ENCODE results near the gene UGT1A3.

Gene UGT1A3

DNA sequence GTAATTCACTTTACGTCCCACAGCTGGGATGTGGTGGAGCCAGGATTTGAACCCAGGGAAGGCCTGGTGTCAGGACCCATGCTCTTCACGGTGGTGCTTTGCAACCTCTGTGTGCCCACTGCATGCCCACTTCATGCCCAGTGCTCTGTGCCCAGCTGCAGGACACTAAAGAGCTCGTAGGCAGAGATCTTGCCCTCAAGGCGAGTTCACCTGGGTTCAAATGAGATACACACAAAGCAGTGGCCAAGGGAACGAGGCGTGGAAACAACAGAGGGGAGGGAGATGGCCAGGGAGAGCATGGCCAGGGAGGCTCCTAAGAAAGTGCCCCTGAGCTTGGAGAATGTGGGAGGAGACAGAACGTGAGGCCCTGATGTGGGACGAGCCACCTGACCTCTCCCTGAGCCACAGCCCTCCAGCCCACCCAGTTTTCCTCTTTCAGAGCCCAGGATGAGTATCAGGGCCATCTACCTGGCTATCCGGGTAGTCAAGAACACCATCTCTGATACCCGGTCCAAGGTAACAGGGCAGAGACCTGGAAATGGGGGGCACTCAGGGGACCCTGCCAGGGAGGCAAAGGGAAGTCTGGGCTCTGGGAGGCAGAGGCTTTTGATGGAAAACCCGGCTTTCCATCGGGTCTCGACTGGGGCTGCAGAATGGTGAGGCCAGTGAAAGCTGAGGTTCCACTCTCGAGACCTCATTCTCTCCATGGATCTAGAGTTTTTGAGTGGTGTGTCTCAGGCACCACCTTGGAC, 69.7 kb downstream of the UGT1A3 start:
- no peak for DNase-seq

DNA sequence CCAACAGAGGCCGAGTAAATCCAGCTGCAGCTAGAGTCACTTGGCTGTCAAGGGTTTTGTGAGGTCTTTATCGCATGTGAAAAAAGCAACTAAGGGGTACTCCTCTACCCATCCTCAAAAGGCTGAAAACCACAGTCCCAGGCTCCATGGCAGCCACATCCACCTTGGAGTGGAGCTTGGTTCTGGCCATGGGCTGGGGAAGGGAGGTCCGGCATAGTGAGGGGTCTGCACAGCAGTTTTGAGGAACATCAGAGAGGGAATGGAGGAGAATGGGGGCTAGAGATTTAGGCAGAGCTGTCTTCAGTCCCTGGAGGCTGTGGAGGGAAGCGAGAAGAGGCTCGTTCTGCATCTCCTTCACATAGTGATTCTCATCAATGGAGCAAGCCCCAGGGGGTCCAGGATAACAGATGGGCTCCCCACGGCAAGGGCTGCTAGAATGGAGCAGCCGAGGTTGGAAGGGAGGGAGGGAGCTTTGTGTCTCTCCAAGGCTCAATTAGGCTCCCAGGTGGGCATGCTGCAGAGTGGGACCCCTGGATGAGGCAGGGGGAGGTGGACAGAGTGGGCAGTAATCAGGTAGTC, 70.3 kb downstream of the UGT1A3 start:
- no peak for DNase-seq

DNA sequence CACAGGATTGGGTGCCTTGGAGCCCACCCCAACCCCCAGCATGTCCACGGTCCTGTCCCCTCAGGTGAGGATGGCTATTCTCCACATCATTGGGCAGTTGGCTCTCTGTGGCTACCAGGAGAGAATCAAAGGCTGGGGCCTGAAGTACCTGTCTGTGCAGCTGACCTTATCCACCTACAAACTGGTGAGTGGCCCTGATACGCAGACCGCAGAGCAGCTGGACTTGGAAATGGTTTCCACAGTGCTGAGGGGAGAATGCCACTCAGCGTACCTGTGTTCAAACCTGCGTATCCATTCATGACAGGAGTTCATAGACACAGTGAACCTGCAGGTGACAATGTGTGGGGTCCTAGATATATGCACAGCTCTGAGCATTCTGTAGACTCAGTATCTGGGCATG, 70.9 kb downstream of the UGT1A3 start:
- no peak for DNase-seq

DNA sequence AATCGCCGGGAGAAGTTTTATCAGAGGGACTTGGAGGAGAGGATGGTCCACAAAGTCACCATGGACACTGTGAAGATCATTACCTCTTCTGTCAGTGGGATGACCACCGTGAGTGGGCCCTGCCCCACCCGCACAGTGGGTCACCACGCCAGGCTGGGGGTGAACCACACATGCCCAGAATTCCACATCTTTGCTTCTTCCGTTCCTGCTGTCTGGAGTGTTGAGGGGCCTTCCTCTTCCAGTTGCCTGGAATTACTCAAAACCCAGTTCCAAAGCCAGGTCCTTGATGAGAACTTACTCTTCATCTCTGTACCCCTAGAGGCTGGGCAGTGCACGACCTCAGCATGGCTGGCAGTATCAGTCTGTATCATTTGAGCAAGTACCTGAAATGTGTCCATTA, 71.4 kb downstream of the UGT1A3 start:
- no peak for DNase-seq

DNA sequence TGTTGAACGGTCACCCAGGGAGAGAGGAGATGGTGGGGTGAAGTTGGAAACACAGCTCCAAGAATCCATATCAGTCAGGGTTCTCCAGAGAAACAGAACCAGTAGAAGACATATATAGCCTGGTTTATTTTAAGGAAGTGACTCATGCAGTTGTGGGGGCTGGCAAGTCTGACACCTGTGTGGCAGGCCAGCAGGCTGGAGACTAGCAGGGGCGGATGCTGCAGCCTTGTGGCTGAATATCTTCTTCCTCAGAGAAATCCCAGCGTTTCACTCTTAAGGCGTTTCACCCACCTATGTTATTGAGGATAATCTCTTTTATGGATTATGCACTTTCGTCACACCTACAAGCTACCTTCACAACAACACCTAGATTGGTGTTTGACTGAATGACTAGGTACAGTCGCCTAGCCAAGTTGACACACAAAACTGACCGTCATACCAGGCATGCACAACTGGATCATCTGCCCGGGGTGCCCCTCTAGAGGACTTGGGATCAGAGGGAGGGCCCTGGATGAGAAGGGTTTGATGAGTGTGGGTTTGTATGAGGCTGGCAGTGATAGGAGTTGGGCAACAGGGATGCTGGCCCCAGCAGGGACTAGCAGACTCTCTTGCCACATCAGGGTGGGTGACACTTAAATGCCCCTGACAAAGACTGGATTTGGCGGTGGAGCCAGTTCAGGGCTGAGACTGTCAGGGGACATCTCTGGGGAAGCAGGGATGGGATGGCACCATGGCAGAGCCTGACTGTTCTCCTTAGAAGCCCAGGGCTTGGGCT, 72.7 kb downstream of the UGT1A3 start:
- DNase-seq = no peak

DNA sequence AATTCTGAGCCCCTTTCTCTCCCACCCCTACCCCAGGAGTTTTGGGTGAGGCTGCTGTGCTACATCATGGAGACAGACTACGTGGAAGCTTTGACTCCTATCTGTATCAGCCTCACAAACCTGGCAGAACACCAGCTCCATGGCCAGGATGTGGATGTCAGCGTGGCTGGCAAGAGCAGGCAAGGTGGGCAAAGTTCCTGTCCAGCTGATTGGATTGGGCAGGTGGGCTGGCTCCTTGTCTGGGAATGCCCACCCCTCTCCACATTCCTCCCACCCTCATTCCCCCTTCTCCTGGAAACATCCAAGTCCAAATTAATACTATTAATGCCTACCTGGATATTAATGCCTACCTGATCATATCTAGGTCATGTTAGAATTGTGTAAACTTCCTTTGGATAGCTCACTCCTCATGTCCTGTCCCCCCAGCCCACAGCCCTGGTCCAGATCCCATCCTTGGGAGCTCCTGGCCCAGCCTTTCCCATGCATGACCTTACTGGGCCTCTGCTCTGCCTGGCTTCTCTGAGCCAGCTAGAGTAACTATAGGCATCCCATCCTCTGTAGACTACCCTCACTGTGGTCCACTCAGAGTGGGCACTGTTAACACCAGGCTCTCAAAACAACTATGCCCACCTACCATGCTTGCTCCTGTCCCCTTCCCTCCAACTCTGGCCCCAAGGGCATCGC, 73.4 kb downstream of the UGT1A3 start:
- no peak for DNase-seq

DNA sequence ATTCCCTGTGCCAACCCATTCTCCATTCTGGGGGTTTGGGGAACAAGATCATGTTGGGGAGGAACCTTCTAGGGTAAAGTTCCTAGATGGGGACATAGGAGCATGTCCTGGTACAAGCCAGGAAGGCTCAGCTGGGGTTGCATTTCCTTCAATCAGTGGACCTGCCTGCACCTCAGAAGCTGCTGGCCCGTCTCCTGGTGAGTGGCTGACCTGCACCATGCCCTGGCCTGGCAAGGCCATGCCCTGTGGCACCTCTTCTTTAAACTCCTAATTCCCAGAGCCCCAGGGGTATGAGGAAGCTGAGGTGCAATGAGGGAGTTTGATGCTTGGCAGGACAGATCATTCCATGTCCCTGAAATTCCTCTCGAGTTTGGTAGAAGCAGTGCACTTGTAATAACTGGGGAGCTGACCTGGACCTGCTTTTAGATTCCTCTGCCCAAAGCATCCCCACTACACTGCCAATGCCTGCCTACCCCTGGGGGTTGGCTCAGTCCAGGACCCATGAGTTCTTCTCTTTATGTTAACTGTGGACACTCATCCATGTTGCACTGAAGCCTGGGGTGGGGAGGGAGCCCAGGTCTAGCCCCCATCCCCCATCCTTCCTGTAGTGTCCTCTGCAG, 74.6 kb downstream of the UGT1A3 start:
- DNase-seq = no peak

DNA sequence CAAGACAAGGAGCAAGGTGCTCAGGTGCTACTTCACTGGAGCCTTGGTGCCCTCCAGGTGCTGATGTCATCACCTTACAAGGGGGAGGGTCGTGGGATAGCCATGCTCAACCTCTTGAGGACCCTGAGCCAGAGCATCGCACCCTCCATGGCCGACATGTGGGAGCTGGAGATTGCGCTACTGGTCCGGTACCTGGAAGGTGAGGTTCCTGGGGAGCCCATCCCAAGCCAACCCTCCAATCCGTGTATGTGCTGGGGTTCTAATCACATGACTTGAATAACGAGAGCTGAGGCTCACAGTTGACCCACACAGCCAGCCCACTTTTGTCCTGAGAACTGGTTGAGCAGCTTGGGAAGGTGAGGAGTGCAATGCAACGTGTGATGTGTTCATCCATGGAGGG, 75.2 kb downstream of the UGT1A3 start:
- no peak for DNase-seq

DNA sequence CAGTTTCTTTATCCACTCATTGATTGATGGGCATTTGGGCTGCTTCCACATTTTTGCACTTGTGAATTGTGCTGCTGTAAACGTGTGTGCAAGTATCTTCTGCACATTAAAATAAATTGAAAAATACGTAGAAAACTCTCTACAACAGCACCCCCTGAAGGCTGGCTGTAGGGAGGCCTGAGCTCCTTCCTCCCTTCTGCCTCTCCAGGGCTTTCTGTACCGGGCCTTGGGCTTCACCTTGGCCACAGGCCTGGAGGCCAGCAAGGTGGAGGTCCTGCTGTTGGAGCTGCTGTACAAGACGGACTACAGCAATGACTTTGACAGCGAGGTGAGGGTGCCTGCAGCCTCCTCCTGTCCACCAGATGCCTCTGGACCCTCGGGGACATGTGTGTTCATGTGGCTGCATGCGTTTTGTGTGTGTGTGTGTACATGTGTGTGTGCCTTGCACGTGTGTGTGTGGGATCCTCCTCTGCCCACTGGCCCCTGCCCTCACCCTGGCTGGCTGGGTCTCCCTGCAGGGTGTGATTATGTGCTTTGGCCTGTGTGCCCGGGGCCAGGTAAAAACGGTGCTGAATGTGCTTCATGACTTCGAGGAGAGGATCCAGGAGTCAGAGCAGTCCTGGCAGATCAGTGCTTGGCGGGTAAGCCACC, 78.5 kb downstream of the UGT1A3 start:
- DNase-seq = no peak

DNA sequence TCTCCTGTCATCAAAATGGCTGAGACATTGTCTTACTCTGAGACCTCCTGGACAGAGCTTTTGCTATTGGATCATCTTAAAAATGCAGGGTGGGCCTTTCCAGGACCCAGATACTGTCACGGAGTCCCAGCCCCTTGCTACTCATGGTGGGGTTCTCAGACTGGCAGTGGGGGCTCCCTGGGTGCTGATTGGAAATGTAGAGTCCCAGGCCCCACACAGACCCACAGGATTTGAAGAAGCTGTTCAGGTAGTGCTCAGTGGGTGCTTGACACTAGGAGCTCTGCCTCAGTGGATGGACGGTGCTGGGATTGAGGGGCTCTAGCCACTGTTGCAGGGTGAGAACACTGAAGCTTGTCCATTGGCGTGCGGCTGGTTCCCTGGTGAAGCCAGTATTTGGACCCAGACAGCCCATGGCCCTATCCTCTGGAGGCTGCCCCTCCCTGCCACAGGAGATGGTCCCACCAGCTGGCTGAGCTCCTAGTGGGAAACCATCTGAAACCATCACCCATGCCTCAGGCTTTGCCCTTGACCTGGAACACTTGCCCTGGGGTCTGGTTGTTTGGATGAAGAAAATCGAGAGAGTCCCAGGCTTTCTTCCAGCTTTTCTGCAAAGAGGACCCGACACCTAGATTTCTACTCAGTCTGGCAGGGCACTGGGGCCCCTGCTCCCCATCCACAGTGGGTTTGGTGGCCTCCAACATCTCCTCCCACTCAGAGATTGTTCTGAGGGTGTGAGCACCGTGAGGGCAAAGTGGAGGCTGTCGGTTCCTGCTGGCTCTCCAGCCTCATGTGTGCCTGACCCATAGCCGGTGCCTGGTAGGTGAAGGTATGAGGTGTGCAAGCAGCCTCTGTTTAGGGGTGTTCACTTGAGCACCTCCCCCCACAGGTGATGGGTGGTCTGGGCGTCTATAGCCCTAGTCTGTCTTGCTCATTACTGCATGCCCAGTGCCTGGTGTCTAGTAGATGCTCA, 79.4 kb downstream of the UGT1A3 start:
- no peak for DNase-seq

DNA sequence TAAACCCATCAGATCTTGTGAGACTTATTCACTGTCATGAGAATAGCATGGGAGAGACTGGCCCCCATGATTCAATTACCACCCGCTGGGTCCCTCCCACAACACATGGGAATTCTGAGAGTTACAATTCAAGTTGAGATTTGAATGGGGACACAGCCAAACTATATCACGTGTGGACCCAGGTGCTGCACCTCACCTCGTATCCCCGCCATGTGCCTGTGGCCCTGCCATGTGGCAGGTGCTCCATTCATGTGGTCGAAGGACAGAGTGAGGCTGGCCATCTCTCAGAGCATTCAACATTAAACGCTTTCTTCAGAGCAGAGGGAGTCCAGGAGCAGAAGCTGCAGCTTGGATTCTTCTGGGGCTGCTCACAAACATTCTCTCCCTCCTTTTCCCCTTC, 81.5 kb downstream of the UGT1A3 start:
- DNase-seq = no peak

DNA sequence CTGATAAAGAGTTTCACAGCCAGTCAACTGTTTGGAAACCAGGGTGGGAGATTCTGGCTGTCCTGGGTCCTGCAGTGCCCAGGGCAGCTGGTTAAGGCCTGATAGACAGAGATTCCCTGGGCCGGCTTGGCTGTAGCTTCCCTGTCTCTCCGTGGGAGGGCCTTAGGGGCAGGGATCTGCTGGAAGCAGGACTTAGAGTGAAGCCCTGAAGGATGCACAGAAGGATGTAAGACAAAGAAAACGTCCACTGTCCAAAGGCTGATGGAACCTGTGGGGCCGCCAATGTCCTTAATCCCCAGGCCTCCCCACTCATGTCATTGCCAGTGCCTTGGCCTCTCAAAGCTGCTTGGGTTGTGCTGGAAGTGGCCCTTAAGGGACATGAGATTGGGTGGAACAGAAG, 82.2 kb downstream of the UGT1A3 start:
- no peak for DNase-seq

DNA sequence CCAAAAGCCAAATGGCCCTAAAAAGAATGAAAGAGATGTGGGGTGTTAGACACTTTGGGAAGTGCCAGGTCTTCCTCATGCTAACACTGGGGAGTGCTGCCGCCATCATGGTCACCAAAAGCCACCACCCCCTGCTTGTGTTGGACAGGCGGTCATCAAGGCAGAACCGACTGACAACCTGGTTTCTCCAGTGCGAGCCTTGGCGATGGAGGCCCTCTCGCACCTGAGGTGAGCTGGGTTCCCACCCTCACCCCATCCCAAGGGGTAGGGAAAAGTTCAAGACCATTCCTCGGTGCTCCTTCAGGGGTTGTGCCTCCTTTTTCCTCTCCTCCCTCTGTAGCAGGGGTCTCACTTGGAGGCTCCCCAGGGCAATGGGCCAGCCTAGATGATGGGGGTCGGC, 82.9 kb downstream of the UGT1A3 start:
- DNase-seq = no peak

DNA sequence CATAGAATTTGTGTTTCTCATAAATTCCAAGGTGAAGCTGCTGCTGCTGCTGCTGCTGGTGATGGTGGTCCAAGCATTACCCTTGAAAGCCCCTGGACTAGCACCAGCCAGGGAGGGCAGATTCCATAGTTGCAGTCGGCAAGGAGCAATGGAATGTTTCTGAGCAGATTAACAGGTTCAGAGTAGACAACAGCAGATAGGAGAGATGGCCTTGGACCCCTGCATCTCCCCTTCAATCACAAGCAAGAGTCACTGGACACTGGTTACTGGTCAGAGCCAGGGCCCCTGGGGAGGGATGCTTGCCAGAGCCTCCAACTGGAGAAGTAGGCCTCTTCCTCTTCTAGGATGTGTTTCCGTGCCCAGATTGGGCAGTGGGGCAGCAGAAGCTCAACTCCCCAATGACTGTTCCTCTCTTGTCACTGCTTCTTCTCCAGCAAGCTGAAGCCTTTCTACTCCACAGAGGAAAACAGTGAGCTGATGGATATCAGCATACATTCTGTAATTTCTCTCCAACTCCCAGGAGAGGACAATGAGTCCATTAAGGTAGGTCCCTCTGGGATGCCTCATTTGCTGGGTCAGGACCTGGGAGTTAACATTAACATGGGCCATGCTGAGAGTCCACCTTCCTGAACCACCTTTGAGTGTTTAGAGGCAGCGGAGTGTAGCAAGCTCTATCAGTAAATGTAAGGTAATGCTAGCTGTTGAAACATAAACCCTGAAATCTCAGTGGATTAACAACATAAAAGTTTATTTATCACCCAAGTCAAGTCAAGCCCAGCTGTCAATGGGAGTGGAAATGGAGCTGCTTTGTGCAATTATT, 84.6 kb downstream of the UGT1A3 start:
- DNase-seq = no peak

DNA sequence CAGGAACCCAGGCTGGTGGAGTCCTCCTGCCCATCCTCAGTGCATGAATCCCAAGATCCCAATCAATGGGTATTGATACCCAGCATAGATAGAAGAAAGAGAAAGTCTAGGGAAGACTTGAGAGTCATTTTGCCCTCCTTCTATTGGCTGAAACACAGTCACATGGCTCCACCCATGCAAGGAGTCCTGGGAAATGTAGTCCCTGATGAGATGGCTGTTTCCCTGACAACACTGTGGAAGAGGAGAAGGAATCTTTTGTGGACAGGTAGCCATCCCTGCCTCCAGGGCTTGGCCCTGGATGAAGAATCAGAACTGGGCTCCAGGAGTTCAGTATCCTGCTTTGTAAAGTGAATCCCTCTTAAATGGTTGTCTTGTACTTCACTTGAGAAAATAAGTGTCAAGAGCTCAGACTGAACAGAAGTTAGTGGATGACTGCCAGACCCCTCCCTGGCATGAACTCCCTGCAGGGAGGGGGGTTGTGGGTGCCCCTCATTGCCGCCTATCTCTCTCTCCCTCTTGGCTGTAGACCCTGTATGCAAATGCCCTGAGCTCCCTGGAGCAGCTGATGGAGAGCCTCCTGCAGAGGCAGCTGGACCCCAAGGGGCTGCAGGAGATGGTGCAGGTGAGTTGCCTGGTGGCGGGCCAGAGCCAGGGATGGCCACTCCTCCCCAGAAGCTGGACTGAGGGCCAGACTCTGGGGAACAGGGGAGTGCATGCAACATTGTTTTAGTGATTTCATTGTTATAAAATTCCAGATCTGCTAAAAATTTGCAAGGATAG, 85.4 kb downstream of the UGT1A3 start:
- no peak for DNase-seq

DNA sequence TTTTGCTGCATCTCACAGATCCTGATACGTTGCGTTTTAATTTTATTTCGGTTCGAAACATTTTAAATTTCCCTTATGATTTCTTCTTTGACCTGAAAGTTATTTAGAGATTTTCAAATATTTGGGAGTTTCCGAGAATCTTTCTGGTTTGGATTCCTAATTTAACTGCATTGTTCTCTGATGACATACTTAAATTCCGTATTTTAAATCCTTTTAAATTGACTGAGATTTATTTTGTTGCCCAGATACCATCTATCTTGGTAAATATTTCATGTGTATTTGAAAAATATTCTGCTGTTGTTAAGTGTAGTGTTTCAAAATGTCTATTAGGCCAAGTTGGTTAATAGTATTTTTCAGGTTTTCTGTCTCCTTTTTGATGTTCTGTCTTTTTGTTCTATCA, 87.0 kb downstream of the UGT1A3 start:
- DNase-seq = no peak

DNA sequence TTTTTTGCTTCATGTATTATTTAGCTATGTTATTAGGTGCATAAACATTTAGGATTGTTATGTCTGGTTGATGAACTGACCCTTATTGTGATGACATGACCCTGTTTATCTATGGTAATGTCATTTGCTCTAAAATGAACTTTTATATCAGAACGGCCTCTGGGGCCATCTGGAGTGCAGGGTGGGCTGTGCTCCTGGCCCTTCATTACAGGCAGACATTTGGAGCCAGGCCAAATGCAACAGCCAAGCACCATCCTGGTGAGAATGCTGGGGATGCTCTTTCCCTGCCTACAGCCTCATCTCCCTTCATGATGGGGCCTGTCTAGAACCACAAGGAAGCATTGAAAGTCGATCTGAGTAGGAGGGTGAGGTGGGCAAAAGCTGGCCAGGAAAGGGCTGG, 87.5 kb downstream of the UGT1A3 start:
- no peak for DNase-seq

DNA sequence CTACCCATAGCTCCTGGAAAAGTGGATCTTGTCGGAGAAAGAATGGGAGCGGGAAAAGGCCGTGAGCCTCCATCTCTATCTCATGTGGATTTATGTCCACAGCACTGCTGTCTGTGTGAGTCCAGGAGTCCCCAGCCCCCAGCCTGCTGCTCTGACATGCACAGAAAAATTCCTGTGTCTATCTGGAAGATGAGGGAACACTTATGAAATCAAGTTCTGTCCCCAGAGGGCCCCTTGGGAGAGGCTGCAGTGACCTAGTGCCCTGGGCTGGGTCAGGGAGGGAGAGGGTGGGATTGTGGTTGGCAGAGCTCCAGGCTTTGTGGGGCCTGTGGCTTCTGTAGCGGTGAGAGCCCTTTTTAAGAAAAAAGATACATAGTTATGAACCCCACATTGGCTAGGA, 87.9 kb downstream of the UGT1A3 start:
- no peak for DNase-seq

DNA sequence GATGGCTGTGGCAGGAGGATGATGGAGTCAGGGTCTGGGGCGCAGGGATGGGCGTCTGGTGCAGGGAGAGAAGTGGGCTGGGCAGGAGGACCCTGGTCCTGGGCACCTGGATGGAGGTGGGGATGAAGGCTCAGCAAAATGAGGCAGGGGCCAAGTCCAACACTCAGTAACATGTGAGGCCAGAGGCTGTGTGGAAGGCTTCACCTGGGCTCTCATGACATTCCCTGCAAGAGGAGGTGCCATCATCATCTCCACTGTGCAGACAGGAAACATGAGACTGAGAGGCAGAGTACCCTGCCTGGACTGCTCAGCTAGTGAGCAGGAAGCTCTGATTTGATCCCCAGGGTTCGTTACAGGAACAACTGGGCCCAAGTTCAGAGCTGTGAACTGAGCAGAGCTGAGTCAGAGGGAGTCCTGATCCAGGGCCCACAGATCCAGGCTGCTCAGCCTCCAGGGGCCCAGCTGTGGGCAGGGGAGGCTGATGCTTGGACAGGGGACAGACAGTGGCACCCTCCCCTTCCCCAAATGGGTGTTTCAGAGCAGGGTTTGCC, 88.6 kb downstream of the UGT1A3 start:
- DNase-seq = no peak
